ENCODE measurements around the gene MRPS12.

GRCh38 chr19:38919837-38920601, 10.7 kb upstream of the MRPS12 start:
- TF ChIP-seq CTCF (IDR thresholded peaks at IDR 0.05): no peak
- TF ChIP-seq POLR2AphosphoS5 (IDR thresholded peaks at IDR 0.05): no peak

Measured in upper lobe of left lung (tissue), 4 donors.